GM21360 (cell line): ENCODE measurements around the gene CHRM5.

Source experiments
- ATAC-seq: cut with Tn5 transposase; IDR thresholded peaks from one replicate; pipeline ENCODE4 v1.9.1; 2021; ENCODE audit warnings: mild to moderate bottlenecking, moderate library complexity; ENCODE audit not compliant: unreplicated experiment

CHRM5 gene, protein sequence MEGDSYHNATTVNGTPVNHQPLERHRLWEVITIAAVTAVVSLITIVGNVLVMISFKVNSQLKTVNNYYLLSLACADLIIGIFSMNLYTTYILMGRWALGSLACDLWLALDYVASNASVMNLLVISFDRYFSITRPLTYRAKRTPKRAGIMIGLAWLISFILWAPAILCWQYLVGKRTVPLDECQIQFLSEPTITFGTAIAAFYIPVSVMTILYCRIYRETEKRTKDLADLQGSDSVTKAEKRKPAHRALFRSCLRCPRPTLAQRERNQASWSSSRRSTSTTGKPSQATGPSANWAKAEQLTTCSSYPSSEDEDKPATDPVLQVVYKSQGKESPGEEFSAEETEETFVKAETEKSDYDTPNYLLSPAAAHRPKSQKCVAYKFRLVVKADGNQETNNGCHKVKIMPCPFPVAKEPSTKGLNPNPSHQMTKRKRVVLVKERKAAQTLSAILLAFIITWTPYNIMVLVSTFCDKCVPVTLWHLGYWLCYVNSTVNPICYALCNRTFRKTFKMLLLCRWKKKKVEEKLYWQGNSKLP

DNA sequence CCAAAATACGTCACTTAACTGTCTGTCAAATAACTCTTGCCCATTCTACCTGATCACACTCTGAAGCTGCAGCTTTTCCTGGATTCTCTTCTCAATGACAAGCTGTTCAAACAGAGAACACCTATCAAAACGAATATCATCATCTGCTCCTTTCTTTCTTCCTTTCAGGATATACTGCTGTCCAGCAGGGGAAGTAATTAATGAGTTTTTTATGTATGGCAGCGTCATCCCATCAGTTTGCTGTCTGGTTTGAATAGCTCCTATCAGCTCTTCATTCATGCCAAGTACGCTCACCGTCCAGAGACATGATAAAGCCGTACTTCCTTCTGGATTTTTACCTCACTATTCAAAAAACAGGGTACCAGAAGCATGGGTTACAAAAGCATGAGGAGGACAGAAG is at the start of gene CHRM5:
TSS of gene CHRM5 (plus strand) at position 274 of the 400 bp plus-strand sequence. CDS start 94,221 bp downstream, outside the sequence.
- no peak for ATAC-seq

DNA sequence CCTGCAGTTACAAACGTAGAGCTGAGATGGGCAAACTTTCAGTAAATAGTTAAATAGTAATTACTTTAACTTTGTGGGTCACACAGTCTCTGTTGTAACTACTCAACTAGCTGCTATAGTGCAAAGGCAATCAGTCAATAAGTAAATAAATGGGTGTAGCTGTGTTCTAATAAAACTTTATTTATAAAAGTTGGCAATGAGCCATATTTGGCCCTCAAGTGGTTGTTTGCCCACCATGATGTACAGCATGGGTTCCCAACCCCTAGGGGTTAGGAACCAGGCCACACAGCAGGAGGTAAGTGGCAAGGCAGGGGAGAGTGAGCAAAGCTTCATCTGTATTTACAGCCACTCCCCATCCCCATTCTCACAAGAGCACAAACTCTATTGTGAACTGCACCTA is 44.9 kb upstream of the CHRM5 start:
- no peak for ATAC-seq

DNA sequence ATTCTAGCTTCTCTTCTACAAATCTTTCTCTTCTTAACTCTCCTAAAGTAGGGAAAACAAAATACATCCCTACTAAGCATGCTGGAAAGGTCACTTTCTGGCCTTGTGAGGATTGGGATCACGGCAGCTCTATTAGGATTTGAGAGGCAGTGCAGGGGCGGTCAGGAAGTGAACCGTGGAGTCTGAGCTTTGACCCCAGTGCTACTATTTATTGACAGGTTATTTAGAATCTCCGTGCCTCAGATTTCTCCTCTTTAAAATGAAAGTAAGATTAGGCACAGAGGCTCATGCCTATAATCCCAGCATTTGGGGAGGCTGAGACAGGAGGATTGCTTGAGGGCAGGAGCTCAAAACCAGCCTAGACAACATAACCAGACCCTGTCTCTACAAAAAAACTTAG is 42.0 kb upstream of the CHRM5 start:
- no peak for ATAC-seq

DNA sequence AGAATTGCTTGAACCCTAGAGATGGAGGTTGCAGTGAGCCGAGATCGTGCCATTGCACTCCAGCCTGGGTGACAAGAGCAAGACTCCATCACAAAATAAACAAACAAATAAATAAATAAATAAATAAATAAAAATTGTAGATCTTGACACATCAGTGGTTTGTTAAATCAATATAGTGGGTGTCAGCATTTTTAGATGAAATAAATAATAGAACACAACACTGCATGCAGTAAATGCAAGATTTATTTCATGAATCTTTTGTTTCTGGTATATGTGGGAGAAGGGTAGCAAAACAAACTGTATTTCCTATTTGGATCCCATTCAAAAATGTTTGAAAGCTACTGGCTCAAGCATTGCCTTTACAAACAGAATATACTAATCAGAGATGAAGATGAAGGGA is 35.6 kb upstream of the CHRM5 start:
- no peak for ATAC-seq

DNA sequence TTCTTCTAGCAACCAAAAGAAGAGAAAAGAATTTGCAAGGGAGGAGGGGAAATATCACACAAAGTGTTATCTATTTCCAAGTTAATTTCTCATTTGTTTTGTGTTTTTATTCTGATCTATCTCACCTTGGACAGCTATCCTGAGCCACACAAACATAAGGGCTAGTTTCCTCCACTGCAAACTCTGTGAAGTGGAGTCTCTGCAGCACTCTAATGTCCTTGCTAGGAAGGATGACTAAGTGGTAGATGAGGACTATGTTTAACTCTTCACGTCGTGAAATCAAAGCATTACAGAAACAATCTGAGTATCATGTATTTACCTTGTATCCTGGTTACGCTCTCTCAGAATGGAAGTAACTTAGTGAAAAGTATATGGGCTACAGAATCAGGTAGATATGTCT is 33.9 kb upstream of the CHRM5 start:
- no peak for ATAC-seq

DNA sequence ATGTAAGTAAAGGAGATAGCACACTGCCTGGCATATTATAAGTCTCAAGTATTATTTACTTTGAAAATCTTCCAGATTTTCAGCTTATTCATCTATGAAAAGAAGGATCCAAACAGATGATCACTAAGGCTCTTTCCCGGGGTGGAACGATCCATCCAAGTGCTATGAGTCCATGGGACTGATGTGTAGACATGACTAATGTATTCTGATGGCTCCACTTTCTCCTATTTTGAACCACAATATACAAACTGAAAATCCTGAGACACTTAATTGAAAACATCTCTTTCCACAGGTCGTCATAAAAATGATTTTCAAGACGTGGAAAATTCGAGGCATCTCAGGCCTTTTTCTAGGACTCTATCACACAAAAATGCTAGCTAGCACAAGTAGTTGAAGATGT is 33.4 kb upstream of the CHRM5 start:
- no peak for ATAC-seq

DNA sequence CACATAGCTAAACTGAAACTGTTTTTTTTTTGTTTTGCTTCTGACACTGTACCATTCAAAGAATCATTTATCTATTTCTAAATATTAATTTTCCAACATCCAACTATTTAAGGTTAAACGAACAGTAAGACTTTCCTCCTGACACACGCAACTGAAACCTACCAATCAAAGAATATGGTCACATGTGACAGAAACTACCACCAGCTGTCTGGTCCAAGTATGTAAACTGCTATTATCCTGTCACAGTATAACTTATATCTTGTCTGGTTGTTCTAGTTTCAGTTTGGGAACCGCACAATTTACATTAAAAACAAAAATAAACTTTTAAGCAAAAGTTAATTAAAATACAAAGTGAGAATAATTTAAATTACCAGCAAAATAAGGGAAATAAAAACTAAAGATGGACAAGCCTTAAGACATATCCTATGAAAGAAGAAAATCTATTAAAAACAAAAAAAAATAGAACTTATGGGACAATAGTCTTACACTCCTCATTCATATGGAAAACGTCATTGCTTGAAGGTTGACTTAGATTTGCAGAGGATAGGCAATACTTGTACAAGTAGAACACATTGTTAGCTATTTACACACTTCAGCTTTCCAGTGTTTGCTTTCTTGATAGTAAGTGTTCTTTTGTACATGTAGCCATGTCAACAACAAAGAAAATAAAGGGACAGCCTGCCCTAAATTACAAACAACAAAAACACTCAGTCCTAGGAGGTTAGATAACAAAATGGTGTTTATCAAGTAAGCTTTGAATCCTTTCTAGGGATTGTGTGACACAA is 26.8 kb upstream of the CHRM5 start:
- ATAC-seq: no peak

DNA sequence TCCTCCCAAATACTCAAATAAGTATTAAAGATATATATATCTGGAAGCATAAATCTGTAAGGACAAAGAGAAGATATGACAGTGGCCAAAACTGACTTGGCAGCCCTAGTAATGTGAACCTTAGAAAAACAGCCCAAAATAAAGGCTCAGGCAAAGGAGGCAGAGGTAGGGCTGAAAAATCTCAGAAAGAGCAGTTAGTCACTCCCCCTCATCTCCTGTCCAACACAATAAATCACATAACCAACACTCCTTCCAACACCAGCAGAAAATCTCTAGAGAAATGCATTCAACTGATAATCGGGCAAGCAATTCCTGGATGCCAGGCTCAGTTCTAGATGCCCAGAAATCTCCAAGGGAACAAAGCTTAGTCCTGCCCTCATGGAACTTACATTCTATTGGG is 22.1 kb upstream of the CHRM5 start:
- no peak for ATAC-seq

DNA sequence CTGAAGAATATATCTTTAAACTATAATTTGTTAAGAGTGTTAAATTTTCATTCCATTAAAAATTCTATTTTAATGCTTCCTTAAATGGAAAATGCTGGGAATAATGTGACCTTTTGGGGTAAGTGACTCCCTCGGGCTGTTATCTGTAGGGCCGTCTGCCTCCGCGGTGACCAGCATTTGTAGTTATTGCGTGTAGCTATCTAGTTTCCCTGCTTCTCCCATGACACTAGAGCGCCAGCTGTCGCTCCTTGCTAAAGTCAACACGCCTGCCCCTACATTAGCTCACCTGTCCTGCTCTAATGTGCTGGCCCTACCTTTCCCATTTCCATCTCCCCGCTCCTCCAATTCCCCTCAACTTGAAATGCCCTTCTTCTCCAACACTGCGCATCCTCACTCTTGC is 12.4 kb upstream of the CHRM5 start:
- ATAC-seq: no peak

DNA sequence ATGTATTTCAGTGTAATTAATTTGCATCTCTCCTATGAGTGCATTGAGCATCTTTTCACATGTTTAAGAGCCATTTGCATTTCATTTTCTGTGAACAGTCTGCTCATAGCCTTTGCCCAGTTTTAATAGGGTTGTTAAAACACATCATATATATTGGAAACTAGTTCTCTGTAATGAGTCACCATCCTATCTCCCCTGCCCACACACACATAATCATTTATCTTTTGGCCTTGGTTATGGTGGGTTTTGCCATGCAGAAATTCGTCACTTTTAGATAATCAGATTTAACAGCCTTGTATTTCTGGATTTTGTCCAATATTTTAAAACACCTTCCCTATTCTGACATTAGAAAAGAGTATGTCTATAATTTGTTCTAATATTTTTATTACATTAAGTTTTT is 11.9 kb upstream of the CHRM5 start:
- ATAC-seq: no peak

DNA sequence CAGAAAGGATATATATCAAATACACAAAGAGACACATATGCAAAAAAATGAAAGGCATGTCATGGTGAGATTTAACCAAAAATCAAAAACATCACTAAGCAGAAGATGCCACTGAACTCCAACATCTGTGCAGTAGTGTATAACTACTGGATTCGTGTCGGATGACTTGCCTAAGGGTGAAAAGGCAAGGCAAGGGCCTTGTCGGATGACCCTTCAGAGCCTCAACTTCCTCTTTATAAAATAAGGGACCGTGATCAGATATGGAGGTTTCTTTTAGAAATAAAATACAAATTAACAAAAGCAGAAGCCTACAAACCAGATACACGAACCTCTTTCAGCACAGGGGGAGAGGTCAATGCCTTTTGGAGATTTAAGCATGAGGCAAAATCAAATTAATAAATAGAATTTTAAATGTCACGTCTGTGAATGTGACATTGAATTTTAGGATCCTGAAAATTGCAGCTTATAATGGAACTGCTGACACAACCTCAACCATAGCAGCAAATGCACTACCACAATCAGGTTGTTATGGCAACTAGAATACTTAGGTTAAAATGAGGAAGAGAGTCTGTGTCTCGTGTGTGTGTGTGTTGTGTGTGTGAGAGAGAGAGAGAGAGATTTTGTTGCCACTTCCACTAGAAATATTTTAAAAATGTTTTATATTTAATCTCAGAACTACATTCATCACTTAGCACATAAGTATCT is 8.3 kb upstream of the CHRM5 start:
- ATAC-seq: no peak

DNA sequence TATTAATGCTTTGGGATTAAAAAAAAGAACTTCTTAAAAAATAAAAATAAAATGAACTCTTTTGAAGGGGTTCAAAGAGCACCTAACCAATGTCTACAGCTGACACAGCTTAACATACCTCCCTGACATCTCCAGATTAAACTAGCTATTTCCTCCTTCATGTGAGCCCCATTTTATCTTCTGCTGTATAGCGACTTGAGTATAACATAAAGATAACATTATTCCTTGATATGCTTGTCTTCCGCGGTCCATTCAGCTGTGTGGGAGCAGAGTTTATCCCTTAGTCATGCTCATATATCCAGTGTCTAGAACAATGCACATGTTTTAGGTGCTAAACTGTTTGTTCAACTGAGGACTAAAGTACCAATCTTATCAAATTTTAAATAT is 7.8 kb upstream of the CHRM5 start:
- no peak for ATAC-seq

DNA sequence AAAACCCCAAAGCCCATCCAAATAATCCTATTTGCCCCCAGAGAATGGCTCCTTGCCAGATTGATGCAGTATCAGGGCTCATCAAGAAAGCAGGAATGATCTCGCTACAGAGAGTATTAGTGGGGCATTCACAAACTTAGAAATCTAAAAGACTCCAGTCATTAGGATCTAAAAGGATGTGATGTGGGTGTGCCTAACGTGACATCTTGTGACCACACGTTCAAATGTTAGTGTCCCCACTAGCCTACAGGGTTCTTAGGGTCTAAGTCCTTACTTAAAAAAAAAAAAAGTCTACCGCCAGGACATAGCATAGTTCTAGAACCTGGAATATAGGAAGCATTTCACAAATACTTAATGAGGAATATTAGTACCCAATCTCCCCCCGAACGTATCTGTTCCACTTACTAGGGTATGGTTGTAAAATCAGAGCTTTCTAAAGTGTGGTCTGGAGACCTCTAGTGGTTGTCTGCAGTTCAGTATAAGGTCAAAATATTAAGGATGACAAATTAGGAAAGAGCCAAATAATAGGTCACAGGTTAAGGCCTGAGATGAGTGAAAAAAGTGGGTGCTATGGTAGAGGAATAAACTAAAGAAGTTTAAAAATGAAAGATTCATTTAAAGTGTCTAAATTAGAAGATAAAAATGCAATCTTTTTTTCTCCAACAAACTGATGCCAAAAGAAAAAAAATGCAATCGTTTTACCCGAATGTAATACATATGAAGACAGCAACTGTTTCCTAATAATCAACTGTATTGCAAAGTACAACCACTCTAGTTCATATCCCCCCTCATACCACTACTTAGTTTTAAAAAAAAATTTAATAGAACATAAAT is 4.2 kb upstream of the CHRM5 start:
- ATAC-seq: no peak

DNA sequence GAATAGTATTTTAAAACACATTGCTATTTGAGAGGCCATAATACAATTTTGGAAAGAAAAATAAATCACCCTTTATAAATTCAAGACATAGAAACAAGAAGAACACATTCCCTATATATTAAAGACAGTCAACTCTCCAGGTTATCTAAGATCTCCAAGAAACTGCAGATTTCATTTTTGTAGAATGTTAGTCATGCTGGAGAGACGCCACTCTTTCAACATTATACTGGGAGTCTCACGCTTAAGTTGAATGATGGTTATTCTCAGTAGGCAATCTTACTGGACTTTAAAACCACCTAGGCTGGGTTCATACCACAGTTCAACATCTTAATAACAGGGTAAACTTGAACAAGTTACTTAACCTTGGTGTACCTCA is 3.6 kb upstream of the CHRM5 start:
- ATAC-seq: no peak

DNA sequence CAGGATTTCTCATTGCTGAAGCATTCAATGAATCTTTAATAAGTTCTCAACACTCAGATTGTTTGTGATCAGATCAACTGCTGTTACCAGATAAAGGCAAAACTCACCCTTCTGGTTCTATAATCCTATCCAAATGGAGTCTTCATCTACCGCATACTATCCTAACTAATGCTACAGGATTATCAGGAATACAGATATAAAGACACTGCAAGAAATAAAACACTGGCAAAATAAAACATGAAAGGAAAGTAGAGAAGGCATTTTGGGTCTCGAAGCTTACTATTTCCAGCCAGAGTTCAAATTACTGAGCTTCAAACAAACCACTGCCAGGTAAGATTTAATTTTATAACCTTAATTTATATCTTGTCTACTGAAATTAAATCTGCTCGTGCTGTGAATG is 524 bp downstream of the CHRM5 start:
- no peak for ATAC-seq

DNA sequence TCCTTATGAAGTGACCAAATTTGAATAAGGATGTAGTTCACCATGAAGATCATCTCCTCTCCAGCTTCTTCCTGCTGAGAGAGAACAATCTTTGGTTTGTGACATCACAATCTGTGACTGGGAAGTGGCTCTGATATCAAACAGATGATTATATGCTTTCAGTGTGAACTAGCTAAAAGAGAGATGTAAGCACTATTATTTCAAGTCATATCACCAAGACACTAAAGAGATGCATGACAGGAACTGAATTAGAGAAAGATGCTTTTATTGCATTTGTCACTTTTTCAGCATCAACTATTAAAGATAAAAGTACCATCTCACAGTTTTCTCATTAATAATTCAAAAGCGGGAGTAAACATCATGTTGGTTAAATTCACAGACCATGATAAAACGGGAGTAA is 3.5 kb downstream of the CHRM5 start:
- no peak for ATAC-seq

DNA sequence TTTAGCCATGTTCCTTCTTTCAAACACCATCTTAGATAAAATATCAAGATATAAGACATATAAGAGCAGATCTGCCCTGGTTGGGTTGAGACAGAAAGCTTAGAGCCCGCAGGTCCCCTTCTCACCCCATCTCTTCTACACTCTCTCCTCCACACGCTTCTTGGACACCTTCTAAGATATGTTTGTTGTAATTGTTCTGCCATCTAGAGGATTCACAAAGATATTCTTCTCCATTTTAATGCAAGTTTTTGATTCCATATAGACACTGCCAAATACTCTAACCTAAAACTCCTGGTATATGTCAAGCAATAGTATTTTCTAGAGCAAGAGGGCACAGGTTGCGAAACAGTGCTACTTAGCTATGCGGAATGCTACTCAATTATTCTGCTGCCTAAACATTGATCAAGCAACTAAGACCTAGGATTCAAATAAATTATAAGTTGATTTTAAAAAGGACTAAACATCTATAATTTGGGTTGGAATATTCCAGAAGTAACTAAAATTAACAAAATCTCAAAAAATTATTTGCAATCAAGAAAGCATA is 6.8 kb downstream of the CHRM5 start:
- no peak for ATAC-seq

DNA sequence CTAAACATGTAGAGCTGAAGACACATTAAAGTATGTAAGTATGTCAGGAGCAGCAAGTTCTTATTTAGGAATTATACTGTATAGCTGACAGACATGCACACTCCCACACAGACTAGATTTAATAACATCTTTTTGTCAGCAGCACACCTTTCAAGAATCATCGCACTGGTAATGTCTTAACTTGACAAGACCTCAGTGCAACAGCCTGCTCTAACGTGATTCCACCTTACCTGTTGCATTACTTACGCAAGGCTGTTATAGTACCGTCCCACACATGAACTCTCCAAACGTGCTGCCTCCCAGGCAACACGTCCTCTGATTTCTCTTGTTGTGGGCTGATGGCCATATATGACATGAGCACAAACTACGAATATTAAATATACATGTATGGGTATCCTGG is 11.9 kb downstream of the CHRM5 start:
- ATAC-seq: no peak

DNA sequence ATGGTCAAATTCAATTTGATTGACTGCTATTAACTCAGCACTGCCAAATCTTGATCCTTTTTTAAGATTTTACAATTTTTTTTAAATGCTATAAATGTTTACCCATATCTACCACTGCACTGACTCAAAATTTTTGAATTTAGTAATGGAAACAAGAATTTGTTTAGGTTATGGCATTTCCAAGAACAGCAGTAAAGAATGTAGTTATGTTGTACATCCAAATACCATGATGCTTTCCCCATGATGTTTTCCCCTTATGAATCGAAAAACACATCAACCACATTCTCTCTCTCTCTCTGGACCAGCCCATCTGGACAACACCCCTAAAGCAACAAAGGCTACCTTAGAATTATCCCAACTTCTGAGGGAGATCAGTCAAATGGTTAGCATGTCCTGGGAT is 14.2 kb downstream of the CHRM5 start:
- no peak for ATAC-seq

DNA sequence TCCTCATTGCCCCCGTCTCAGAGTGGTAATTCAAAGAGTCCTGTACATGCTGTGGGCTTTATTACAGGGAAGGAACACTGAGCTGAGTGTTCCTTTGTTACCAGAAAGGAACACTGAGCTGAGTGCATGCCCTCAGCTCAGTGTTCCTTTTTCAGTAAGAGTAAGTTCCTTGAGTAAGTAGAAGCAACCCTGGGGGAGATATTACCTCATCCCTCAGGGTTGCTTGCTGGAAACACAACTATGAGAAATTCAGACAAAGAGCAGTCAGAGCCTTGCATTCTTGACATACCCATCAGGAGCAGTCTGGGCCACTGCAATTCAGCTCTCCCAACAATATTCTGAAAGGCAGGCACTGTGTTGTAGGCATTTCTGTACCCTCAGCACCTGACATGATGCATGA is 17.0 kb downstream of the CHRM5 start:
- no peak for ATAC-seq
